Type B pancreatic cell (in vitro differentiated cells): ENCODE measurements around the gene APP. TPM values are rescaled to one million over a fixed set of nuclear protein-coding genes. Genes with fewer than 3 reads are reported as not detected.

Source experiments
- DNase-seq: peaks from one replicate; pipeline ENCODE4 v3.0.0; 2021; ENCODE audit warnings: mixed read lengths; ENCODE audit not compliant: unreplicated experiment; ENCODE audit errors: extremely low spot score
- H3K27ac Mint-ChIP-seq: 2 replicates; pipeline ENCODE4 v1.8.0; 2021; ENCODE audit warnings: mild to moderate bottlenecking, mixed read lengths
- H3K27me3 Mint-ChIP-seq: 2 replicates; pipeline ENCODE4 v1.8.0; 2021; ENCODE audit warnings: mixed read lengths
- H3K36me3 Mint-ChIP-seq: 2 replicates; pipeline ENCODE4 v1.8.0; 2021; ENCODE audit warnings: mixed read lengths
- H3K4me1 Mint-ChIP-seq: one replicate; pipeline ENCODE4 v1.8.0; 2021; ENCODE audit warnings: mixed read lengths; ENCODE audit not compliant: unreplicated experiment
- H3K4me3 Mint-ChIP-seq: 2 replicates; pipeline ENCODE4 v1.8.0; 2021; ENCODE audit warnings: mild to moderate bottlenecking, mixed read lengths
- H3K9me3 Mint-ChIP-seq: 2 replicates; pipeline ENCODE4 v1.8.0; 2021; ENCODE audit warnings: mixed read lengths
- CTCF ChIP-seq: fragments of 200-600 bp; sonication (generic); conservative IDR thresholded peaks from 2 replicates; pipeline ENCODE4 v1.5.0; 2021; ENCODE audit warnings: antibody characterized with exemption, mild to moderate bottlenecking
- total RNA-seq: library from RNA; stranded (reverse); gene quantifications from 2 replicates; pipeline ENCODE4 v1.2.1, GENCODE V29; 2021; ENCODE audit warnings: low replicate concordance

APP gene
- total RNA-seq, 1 donor from 2014 or later: 415 TPM

GRCh38 chr21:25887646-25888306 is 282.8 kb downstream of the APP start:
- no peak for DNase-seq
- peak overlapping the region; percentile 52 for H3K27ac Mint-ChIP-seq

GRCh38 chr21:25887166-25887565 is 283.4 kb downstream of the APP start:
- no peaks in the 10 kb centered on the region for H3K27me3 Mint-ChIP-seq
- H3K27ac Mint-ChIP-seq: no peak overlapping the region
- no peaks in the 10 kb centered on the region for H3K4me1 Mint-ChIP-seq
- no peak for DNase-seq
- TF ChIP-seq CTCF: peak; percentile 54
- no peak overlapping the region for H3K4me3 Mint-ChIP-seq
- H3K9me3 Mint-ChIP-seq: no peaks in the 10 kb centered on the region
- peaks cover 51% of the 10 kb centered on the region for H3K36me3 Mint-ChIP-seq

More at GRCh38 chr21:25887646-25888306, 282.8 kb downstream of the APP start:
- Mint-ChIP-seq H3K9me3 (no peaks in the 10 kb centered on the region), H3K4me3 (no peak overlapping the region), H3K4me1 (no peaks in the 10 kb centered on the region), H3K36me3 (peaks cover 45% of the 10 kb centered on the region), H3K27me3 (no peaks in the 10 kb centered on the region)
- no peak for TF ChIP-seq CTCF

GRCh38 chr21:25885880-25886279 is 284.7 kb downstream of the APP start:
- no peak for TF ChIP-seq CTCF
- Mint-ChIP-seq H3K27me3 (no peaks in the 10 kb centered on the region), H3K4me3 (no peak overlapping the region), H3K27ac (no peak overlapping the region), H3K9me3 (no peaks in the 10 kb centered on the region), H3K4me1 (no peaks in the 10 kb centered on the region), H3K36me3 (peaks cover 55% of the 10 kb centered on the region)
- DNase-seq: no peak

- TF ChIP-seq CTCF: no peak
- Mint-ChIP-seq H3K9me3 (no peaks in the 10 kb centered on the region), H3K27ac (no peak overlapping the region), H3K27me3 (no peaks in the 10 kb centered on the region), H3K4me3 (no peak overlapping the region), H3K36me3 (peaks cover 54% of the 10 kb centered on the region), H3K4me1 (no peaks in the 10 kb centered on the region)
- no peak for DNase-seq
Measured at GRCh38 chr21:25885405-25885804, 285.2 kb downstream of the APP start.

GRCh38 chr21:25884311-25884710 is 286.3 kb downstream of the APP start:
- no peak overlapping the region for H3K27ac Mint-ChIP-seq
- peaks cover 60% of the 10 kb centered on the region for H3K36me3 Mint-ChIP-seq
- H3K9me3 Mint-ChIP-seq: no peaks in the 10 kb centered on the region
- H3K27me3 Mint-ChIP-seq: no peaks in the 10 kb centered on the region
- H3K4me3 Mint-ChIP-seq: no peak overlapping the region
- DNase-seq: no peak
- no peak for TF ChIP-seq CTCF
- H3K4me1 Mint-ChIP-seq: no peaks in the 10 kb centered on the region
